Activated CD4-positive, alpha-beta T cell treated with anti-CD3 and anti-CD28 coated beads, Interleukin-2, amount 50 U/mL, for 1 hour (primary cell): Measurements from ENCODE around the gene GABRR3.
"Not testable (repeated sequence)": the region's sequence is repeated elsewhere in the genome, so short reads cannot be mapped to it uniquely, and the experiment has no call there.

ENCODE experiments used
- DNase-seq: peaks from one replicate; pipeline ENCODE4 v3.0.0-alpha.2; 2020

The GABRR3 gene

DNA sequence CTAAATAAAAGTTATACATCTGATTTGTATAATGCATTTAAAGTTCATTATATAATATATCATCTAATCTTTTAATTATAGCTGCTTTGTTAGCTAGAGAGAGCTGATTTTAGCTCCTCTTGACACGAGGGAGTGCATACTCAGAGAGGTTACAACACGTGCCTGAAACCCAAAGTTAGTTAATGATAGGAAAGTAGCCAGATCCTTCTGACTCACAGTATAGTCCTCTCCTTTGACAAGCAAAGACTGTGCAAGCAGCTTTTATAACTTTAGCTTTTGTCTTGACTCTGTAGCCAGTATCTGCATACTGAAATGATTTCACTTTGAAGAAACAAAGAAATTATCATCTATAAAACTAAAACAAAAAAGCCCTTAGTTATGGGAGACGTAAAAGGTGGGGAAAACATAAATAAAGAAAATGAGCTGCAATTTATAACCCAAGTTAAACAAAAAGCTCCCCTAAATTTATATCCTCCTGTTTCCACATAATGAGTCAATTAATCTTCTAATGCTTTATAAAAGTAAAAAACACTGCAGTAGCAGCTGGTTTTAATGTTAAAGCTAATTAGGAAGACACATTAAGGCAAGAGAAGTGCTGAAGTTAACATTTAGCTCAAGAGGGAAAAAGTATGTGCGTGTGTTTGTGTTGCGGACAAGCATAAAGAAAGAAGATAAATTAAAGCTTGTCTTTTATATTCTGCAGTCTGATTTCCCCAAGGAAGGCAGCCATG is 13.1 kb downstream of the GABRR3 start:
- DNase-seq = no peak

DNA sequence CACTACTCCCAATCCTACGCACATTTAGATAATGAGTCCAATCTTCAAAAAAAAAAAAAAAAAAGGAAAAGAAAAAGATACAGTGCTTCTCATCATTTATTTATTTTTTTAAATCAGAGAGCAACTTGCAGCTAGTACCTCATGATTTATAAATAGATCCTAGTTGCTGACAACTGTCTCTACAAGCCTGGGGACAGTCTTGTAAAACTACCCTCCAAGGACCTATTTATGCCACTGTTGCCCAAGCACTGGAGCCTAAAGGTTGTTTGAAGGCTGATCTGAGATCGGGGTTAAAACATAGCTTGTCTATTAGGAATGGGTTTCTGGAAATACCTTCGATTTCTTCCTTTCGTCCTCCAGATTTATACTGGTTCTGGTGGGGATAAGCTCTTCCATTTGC is 14.7 kb downstream of the GABRR3 start:
- no peak for DNase-seq

DNA sequence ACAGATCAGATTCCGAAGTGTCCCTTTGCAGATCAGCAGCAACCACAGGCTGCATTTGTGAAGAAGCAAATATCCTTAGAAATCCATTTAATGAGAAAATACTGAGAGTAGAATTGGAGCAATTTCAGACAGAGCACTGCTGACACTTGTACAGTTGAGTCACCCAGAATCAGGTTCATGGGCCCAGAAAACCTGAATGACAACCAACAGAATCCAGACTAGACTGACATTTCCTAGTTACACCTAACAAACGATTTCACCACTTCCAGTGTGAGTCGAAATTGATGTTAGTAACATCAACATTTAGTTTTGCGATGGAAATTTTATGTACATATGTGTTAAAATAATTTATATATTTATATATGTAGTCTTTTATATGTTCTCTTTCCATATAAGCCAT is 16.8 kb downstream of the GABRR3 start:
- no peak for DNase-seq

DNA sequence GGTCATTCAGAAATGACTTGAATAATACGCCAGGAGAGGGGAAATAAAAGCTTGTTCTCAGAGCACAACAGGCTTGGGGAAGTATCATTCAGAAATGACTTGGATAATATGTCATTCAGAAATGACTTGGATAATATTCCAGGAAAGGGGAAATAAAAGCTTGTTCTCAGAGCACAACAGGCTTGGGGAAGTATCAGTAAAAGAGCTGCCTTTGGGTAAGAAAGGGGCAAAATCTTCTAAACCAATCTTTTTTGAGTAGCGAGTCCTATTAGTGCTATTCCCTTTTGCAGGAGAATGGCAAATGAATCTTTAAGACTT is 20.9 kb downstream of the GABRR3 start:
- DNase-seq = no peak

DNA sequence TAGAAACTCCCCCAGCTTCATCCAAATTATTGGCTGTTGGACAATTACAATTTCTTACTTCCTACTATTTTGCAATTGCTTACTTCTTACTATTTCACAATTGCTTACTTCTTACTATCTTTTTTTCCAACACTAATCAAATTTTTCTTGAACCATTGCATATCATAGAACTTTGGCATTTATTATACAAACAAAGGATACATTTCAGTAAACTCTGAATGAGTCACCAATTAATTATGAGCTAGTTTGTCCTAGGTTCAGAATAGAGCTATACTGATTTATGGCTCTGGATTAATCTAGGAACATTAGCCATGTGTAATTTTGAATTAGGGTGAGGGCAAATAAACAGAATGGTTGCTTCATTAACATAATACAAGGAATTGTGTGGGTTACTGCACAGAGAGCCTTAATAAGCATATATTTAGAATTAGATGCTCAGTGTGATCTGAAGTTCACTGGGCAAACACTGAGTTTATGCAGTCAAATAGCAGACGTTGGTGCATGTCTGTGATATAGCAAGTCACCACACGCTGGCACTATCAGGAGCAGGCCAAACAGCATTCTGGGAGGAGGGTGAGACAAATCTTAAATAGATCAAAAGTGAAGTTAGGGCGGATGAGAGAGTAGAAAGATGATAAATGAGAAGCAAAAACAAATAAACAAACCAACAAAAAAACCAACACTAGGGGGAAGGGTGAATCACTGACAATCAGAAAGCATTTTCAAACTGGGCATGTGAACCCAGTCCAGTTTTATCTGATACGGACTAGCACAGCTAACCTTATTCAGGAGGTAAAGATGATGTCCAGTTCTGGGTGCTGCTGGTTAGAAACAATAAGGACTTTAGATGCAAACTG is 21.5 kb downstream of the GABRR3 start:
- DNase-seq = no peak

DNA sequence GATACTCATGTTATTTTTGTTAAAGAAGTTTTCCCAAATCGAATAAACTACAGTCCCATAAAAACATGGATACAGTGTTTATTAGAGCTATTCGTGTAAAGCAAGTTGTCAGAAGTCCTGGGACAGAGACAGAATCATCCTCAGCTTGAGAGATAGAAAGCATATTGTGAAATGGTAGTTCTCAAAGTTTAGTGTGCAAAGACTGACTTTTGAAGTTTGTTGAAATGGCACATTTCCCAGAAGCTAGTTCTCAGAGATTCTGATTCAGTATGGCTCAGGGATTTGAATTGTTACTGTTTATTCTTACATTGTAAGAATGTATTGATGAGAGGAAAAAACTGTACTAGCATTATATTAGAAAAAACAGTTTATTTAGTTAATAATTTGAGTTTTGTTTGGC is 22.1 kb downstream of the GABRR3 start:
- no peak for DNase-seq

DNA sequence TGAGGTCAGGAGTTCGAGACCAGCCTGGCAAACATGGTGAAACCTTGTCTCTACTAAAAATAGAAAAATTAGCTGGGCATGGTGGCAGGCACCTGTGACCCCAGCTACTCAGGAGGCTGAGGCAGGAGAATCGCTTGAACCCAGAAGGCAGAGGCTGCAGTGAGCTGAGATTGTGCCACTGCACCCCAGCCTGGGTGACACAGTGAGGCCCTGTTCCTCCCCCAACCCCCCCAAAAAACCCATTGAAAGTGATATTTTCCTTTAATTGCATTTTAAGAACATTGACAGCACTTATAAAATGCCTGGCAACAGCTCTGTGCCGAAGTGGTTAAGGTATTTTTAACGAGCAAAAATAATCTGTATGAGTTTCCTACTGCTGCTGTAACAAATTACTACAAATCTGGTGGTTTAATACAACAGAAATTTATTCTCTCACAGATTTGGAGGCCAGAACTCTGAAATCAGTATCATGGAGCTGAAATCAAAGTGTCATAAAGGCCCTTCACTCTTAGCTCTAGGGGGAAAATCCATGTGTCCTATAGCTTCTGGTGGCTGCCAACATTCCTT is 24.1 kb downstream of the GABRR3 start:
- DNase-seq = not testable (repeated sequence)

DNA sequence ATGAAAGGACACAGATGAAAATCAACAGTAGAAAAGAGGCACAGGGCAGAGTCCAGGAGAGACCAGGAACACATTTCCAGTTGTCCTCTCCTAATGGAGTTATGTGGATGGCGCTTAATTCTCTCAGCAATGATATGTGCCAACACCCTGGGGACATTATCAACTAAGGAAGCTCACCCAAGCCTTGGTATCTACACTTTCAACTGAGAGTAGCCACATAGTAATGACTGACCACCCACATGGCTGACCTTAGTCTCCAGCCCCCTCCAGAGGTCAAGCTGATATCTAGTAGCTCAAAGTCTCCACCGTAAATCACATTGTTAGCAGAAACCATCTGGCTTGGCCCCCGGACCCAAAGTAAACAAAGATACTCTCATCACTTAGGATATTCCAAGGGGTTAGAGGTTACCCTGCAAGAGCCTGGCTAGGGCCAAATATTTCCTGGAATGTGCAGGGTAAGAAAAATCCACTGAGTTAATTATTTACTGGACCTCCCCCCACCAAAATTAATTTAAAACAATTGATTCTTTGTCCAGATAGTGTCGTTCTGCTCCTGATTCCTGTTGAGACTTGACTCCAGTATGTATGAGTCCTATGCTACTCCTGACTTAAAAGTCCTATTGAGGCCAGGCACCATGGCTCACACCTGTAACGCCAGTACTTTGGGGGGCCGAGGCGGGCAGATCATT is 24.8 kb downstream of the GABRR3 start:
- DNase-seq = no peak

DNA sequence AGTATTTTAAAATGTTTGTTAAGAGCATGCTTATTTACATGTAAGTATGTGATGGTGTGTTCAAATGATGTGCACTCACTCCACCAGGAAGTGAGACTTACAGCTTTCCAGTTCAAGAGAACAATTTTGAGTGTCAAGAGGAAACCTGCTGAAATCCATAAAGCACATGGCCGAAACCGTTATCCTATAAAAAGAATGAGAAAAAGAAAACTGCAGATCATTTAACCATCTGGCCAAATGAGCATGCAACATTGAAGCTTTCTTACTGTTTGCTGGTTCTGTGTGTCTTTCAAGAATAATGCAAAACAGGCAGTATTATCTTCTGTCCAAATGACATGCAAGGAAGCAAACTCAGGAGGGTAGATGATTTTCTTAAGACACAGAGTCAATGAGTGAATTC is 26.3 kb downstream of the GABRR3 start:
- no peak for DNase-seq

DNA sequence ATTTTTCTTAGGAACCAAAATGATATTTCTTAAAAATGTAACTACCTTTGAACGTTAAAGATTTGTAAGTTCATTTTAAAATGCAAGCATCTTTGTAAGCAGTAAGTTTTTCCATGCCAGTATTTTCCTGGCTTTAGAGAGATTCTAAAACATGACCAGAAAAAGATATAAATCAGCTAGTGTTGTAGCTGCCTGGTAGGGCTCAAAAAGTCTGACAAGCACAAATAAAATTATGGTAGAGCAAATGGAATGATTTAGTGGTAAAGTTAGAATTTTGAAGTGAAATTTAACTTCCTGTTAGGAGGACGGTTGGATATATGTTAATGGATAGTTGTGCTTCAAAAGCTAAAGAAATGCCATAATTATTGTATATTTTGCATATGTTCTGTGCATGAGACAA is 29.7 kb downstream of the GABRR3 start:
- no peak for DNase-seq

DNA sequence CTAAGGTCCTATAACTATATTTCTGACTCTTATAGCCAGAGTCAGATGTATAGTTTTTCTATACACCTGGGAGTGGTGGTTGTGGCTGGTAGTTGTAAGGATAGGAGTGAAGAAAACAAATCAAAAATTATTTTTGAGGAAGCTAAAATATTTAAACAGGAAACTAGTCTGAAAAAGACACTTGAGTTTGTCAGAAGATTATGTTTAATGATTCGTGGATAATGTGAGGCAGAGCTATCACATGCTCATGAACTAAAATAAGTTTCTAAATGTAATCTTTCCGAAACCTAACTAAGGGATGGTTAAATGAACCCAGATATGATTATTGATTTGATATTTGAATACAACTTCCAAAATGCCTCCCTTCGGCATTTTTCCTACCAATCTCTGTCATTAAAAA is 30.4 kb downstream of the GABRR3 start:
- DNase-seq = no peak

DNA sequence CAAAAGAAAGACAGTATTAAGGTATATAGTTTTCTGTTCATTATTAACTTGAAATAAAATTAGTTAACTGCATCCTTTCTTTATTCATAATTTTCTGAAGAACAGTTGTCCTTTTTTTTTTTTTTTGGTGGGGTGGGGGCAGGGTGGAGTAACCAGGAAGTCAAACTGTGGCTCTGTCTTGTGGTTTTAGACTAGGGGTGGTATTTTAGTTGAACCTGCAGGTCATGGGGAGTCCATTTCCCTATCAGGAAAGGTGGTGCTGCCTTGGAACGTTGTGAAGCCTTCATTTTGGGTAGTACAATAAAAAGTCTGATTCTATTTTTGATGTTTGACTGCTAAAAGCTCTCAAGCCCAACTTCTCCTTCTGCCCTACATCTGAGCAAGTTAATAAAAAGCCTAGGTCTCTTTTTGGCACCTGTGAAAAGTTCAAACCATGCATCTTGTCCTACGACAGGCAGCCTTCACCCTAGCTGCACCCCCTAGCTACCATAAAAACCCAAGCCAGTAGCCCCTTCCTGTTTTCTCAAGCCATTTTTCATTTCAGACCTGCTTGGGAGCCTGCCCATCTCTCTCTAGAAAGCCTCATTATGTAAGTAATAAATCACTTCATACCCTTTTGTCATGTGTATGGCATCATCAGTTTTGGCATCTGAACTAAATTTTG is 31.7 kb downstream of the GABRR3 start:
- DNase-seq = no peak

DNA sequence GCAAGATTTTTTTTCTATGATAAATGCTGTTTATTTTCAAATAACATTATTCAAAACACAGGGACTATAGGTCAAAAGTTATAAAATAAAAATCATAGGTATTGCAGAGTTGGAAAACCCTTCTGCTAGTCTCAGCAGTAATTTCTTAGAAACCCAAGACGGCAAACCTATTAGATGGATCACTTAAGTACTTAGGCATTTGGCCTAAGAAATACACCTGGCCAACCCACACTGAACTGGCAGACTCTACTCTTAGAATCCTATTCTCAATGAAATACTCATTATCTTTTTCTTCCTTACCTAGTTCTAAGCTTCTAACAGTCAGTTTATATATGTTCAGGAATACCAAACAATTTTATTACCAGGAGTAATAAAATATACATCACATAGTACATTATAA is 32.4 kb downstream of the GABRR3 start:
- no peak for DNase-seq

DNA sequence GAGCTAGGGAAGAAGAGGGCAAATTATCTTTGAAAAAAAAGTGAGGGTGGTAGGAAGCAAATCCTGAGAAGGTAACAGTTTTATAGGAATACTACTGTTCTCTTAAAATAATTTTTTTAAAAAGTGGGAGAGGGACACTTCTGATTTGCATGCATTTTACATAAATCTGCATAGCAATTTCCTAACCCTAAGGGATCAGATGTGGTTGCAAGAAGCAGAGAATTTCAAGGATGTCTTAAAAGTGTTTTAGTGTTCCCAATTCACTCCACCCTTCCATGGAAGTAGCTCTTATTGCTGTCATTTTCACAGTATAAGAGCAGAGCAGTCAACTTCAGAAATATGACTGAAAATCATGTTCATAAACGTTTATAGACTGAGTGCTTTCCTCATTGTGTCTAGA is 35.1 kb downstream of the GABRR3 start:
- DNase-seq = no peak

DNA sequence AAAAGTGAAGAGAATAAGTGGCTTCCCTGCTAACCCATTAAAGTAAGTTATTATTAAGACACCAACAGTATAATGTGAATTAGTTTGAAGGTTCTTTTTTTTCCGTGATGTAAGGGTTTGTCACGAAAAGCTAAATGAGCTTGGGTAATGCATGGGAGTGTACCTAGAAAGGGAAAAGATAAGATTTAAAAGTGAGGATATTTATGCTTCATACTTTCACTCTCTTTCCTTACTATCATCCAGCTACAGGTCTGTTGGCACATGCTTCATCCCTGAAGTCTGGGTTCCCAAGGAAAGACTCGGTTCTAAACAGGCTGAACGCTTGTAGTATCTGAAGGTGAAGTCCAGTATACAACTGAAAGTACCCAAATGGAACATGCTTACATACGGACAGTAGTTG is 36.0 kb downstream of the GABRR3 start:
- DNase-seq = no peak

DNA sequence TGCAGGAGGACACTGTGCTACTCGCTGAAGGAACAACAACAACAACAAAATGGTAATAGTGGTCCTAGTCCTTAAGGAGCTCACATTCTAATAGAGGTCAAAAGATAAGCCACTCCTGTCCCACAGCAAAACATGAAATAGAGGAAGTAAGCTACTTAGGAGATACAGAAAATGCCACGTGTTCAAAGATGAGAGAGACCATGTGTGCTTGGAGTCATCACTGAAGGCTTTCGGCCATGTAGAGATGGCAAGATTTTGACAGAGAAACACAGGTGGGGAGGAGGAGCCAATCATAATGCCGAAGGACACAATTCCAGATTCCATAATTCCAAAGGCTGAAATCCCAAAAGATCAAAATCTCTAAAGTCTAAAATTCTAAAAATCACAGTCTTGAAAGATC is 38.1 kb downstream of the GABRR3 start:
- DNase-seq = no peak

DNA sequence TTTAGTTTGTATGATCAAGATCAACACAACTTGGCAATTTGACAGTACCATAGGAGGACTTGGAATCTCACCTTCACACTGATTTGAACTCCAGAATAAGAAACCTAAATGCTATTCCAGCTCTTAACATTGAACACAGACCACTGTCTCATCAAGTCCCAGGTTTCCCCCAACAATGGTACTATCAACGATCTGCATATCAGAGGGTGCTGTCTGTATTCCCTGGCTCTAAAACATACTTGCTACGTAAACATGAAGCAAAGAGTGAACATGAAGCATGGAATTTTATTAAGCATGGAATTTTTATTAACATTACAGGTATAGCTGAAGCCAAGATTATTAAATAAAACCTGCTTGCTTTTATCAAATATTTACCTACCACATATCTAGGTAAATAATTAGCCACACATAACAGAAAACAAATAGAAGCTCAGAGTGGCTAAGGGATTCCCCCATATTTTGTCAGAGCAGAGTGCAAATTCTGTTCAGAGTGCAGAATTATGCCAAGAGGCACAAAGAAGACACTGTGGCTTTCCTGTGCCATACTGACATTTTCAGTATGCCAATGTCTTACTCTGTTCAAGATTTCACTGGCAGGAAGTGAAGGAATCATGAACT is 40.7 kb downstream of the GABRR3 start:
- no peak for DNase-seq

DNA sequence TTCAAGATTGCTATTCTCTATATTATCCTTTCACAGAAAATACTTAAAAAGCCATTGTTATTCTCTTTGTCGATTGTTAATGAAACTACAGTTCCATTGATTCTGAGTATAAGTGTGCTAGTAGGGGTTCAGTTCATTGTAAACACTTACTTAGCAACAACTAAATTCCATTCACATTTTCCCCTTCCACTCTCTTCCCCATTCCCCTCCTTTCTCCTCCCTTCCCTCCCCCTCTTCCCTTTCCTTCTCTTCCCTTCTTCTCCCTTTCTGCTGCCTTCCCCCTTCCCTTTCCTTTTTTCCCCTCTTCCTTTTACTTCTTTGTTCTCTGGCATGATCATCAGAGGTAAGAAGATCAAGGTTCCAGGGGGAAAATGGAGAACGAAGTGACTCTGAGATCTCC is 41.6 kb downstream of the GABRR3 start:
- no peak for DNase-seq

DNA sequence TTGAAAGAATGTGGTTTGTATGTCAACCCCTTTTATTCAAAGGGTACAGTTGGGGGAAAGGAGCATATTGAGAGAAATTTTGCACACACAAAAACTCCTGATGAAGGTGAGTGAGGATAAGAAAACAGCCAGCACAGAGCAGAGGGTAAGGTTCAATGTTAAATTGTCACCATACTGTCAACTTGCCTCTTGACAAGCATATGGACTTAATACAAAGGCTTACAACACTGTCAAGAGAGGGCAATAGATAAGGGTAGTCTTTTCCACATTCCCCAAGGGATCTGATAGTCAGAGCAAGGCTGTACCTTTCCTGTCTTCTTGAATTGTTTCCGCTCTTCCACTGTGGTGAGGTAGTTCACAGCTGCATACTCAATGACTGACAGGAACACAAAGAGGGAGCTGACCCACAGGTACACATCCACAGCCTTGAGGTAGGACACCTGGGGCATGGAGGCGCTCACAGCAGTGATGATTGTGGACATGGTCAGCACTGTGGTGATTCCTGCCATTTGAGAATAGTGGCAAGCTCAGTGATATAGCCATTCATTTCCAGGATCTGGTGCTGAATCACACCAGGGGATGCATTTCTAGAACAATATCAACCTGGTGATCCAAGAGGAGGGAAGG is 42.5 kb downstream of the GABRR3 start:
- DNase-seq = no peak

DNA sequence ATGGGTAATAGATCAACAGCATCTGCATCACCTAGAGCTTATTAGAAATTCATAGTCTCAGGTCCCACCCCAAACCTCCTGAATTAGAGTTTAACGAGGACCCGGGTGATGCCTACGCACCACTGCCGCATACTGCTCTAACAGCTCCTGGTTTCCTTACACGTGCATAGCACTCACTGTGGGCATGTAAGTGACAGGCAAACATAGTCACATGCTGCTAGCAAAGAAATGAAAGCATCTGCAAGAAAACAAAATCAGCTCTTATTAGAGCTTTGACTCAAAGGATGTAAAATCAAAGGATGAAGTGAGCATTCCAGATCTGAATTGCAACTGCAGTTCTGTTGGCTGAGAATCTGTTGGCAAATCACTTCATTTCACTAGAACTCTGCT is 43.8 kb downstream of the GABRR3 start:
- peak; percentile 8 for DNase-seq

DNA sequence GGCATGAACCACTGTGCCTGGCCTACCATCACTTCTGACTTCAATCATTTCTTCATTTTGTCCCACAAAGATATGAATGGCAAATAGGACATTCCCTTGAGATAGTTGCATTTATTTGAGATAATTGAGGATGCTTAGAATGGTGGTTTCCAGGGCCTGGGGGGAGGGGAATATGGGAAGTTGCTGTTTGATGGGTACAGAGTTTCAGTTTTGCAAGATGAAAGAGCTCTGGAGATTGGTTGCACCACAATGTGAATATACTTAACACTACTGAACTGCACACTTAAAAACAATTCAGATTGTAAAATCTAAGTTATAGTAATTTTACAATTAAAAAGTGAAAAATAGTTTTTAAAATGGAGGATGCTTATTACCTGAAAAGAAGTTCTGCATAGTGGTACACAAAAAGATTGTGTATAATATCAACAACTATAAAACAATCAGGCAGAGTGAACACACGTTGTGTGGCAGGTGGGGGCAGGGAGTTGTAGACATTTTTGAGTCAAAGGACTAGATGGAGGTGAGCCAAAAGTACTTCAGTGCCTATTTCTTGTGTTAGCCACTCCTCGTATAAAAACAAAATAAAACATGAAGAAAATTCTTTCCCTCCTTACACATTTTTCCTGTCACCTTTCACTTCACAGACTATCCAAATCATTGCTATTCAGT is 44.4 kb downstream of the GABRR3 start:
- DNase-seq = no peak
